ENCODE measurements around the gene RAB11FIP4. TPM values are rescaled to one million over a fixed set of nuclear protein-coding genes. Genes with fewer than 3 reads are reported as not detected.

RAB11FIP4 gene
- total RNA-seq, 3 donors from 2014 or later, result 9.9 to 11.0 (median 10.8) TPM

GRCh38 chr17:31392002-31392855 lies 754 bp downstream of the RAB11FIP4 start:
- Mint-ChIP-seq H3K36me3 (ENCODE audit: insufficient read depth) (no peaks in the 10 kb centered on the region), H3K27me3 (ENCODE audit: low read depth) (peaks cover 47% of the 10 kb centered on the region), H3K4me3 (peak overlapping the region; percentile 48), H3K9me3 (no peaks in the 10 kb centered on the region), H3K4me1 (ENCODE audit: low read depth) (peaks cover 5% of the 10 kb centered on the region)
- ATAC-seq, result peak in 1 of 2 donors; percentile 22
- no peak for DNase-seq

DNA sequence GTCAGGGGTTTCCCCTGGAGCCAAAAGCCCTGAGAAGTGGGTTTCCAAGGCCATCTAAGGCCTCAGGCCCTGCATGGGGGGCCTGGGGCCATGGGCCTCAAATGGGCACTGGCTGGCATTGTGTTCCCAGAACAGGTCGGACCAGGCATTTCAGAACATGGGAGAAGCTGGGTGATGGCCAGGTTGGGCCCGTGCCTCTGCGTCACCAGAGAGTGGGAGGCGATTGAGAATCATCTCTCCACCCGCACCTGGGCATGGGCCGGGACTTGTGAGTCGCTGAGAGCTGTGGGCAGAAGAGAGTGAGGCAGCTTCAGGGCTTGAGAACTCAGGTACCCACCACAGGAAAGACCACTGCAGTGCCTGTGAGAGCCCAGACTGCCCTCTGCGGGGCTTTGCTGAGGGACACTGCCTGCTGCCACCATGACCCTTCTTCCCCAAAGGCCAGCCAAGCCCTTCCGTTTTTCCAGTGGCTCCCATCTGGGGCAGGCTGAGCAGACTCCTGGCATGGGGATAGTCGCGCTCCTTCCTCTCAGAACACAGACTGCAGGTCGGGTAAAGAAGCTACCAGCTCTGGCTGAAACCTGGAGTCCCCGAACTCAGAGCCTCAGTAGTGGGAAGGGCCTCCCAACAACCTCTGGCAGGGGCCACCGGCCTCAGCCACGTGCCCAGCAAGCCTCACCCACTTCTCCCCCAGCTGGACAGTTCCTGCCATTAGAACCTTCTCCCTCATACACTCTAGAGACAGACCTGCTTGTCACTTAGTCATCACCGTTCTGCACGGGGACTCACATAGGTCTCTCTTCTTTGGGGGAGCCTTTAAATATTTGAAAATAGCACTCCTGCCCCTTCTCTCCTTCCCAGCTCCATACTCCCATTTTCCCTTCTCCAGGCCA lies 1.6 kb downstream of the RAB11FIP4 start:
- H3K4me1 Mint-ChIP-seq (ENCODE audit: low read depth), result peaks cover 5% of the 10 kb centered on the region
- H3K9me3 Mint-ChIP-seq, result no peaks in the 10 kb centered on the region
- ATAC-seq, result no peak
- peaks cover 47% of the 10 kb centered on the region for H3K27me3 Mint-ChIP-seq (ENCODE audit: low read depth)
- no peak for DNase-seq
- H3K36me3 Mint-ChIP-seq (ENCODE audit: insufficient read depth), result no peaks in the 10 kb centered on the region
- peak overlapping the region; percentile 48 for H3K4me3 Mint-ChIP-seq

DNA sequence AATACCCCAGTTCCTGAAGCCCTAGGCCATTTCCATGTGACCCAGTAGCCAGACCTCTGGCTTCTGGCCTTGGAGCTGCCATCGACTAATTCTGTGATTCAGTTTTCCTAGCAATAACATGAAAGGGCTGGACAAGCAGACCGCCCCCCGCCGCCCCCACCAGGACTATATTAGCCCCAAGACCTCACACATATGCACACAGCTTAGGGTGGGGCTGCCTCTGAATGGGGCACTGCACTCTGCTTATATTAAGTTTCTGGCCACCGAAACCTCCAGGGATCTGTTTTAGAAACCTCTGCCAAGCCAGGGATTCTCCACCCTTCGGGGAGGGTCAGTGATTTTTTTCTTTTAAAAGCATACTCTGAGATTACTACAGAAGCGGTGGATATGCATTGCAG lies 2.3 kb downstream of the RAB11FIP4 start:
- DNase-seq (no peak), ATAC-seq (no peak)
- Mint-ChIP-seq H3K27me3 (ENCODE audit: low read depth) (peaks cover 49% of the 10 kb centered on the region), H3K4me1 (ENCODE audit: low read depth) (peaks cover 5% of the 10 kb centered on the region), H3K36me3 (ENCODE audit: insufficient read depth) (no peaks in the 10 kb centered on the region), H3K9me3 (no peaks in the 10 kb centered on the region), H3K4me3 (no peak overlapping the region)

GRCh38 chr17:31394544-31394943 lies 3.1 kb downstream of the RAB11FIP4 start:
- Mint-ChIP-seq H3K4me1 (ENCODE audit: low read depth) (peaks cover 5% of the 10 kb centered on the region), H3K4me3 (no peak overlapping the region), H3K27me3 (ENCODE audit: low read depth) (peaks cover 48% of the 10 kb centered on the region), H3K36me3 (ENCODE audit: insufficient read depth) (no peaks in the 10 kb centered on the region), H3K9me3 (no peaks in the 10 kb centered on the region)
- DNase-seq, result peak; percentile 21
- ATAC-seq, result no peak

- Mint-ChIP-seq H3K4me1 (ENCODE audit: low read depth) (peaks cover 2% of the 10 kb centered on the region), H3K27me3 (ENCODE audit: low read depth) (peaks cover 41% of the 10 kb centered on the region), H3K9me3 (no peaks in the 10 kb centered on the region), H3K36me3 (ENCODE audit: insufficient read depth) (no peaks in the 10 kb centered on the region), H3K4me3 (no peak overlapping the region)
- DNase-seq (no peak), ATAC-seq (no peak)
Observed at GRCh38 chr17:31397256-31397939, 5.9 kb downstream of the RAB11FIP4 start.

- DNase-seq, result no peak
- no peak for ATAC-seq
- Mint-ChIP-seq H3K4me3 (no peak overlapping the region), H3K9me3 (no peaks in the 10 kb centered on the region), H3K27me3 (ENCODE audit: low read depth) (peaks cover 29% of the 10 kb centered on the region), H3K4me1 (ENCODE audit: low read depth) (no peaks in the 10 kb centered on the region), H3K36me3 (ENCODE audit: insufficient read depth) (no peaks in the 10 kb centered on the region)
Observed at GRCh38 chr17:31398381-31399311, 7.2 kb downstream of the RAB11FIP4 start.

DNA sequence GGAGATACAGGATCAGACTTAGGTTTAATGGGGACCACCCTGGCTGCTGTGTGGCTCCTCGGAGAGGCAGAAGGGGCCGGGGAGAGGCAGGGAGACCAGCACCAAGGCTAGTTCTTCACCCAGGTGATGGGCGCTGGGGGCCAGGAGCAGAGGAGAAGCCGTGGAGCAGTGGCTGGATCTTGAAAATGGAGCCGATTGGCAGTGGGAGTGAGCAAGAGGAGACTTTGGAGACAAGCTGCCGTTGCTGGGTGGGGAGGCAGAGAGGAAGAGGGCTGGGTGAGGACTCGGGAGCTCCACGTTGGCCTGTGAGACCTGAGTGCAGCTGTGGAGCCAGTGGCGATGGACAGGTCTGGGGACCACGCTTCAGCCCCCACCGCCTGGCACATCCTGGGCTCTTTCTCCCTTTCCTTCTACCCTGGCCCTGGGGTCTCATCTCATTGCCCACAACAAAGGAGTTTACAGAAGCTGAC lies 9.0 kb downstream of the RAB11FIP4 start:
- Mint-ChIP-seq H3K4me1 (ENCODE audit: low read depth) (no peaks in the 10 kb centered on the region), H3K27me3 (ENCODE audit: low read depth) (peaks cover 17% of the 10 kb centered on the region), H3K36me3 (ENCODE audit: insufficient read depth) (no peaks in the 10 kb centered on the region), H3K4me3 (no peak overlapping the region), H3K9me3 (no peaks in the 10 kb centered on the region)
- DNase-seq (no peak), ATAC-seq (no peak)

- DNase-seq, result no peak
- no peaks in the 10 kb centered on the region for H3K9me3 Mint-ChIP-seq
- ATAC-seq, result no peak
- H3K4me3 Mint-ChIP-seq, result no peak overlapping the region
- H3K36me3 Mint-ChIP-seq (ENCODE audit: insufficient read depth), result no peaks in the 10 kb centered on the region
- H3K27me3 Mint-ChIP-seq (ENCODE audit: low read depth), result peaks cover 13% of the 10 kb centered on the region
- no peaks in the 10 kb centered on the region for H3K4me1 Mint-ChIP-seq (ENCODE audit: low read depth)
Observed at GRCh38 chr17:31401456-31402254, 10.2 kb downstream of the RAB11FIP4 start.

- Mint-ChIP-seq H3K4me3 (no peak overlapping the region), H3K4me1 (ENCODE audit: low read depth) (no peaks in the 10 kb centered on the region), H3K9me3 (no peaks in the 10 kb centered on the region), H3K27me3 (ENCODE audit: low read depth) (peaks cover 10% of the 10 kb centered on the region), H3K36me3 (ENCODE audit: insufficient read depth) (no peaks in the 10 kb centered on the region)
- ATAC-seq, result no peak
- DNase-seq, result no peak
Observed at GRCh38 chr17:31404028-31404949, 12.8 kb downstream of the RAB11FIP4 start.

GRCh38 chr17:31405890-31406371 lies 14.5 kb downstream of the RAB11FIP4 start:
- Mint-ChIP-seq H3K4me3 (no peak overlapping the region), H3K27me3 (ENCODE audit: low read depth) (no peaks in the 10 kb centered on the region), H3K36me3 (ENCODE audit: insufficient read depth) (no peaks in the 10 kb centered on the region), H3K9me3 (no peaks in the 10 kb centered on the region), H3K4me1 (ENCODE audit: low read depth) (no peaks in the 10 kb centered on the region)
- no peak for DNase-seq
- no peak for ATAC-seq

DNA sequence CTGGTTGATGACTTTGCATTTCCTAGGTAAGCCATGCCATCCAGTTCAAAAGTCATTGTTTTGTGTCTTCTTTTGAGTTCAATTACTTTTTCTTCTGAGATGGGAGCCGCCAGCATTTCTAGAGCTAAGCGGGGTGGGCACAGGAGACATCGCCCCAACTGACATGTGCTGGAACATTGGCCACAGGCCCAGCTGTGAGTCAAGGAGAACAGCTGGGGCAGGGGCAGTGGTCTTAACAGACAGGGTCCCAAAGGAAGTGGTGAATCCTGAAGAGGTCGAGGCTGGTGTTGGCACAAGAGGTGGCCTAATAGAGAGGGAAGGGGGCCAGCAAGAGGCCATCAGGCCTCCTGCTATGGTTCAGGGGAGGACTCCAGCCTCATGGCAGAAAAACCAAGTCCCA lies 17.1 kb downstream of the RAB11FIP4 start:
- Mint-ChIP-seq H3K4me3 (no peak overlapping the region), H3K27me3 (ENCODE audit: low read depth) (no peaks in the 10 kb centered on the region), H3K4me1 (ENCODE audit: low read depth) (no peaks in the 10 kb centered on the region), H3K9me3 (no peaks in the 10 kb centered on the region), H3K36me3 (ENCODE audit: insufficient read depth) (no peaks in the 10 kb centered on the region)
- no peak for DNase-seq
- no peak for ATAC-seq

- no peak for ATAC-seq
Observed at GRCh38 chr17:31411707-31412285, 20.3 kb downstream of the RAB11FIP4 start.

More at GRCh38 chr17:31411707-31412285, 20.3 kb downstream of the RAB11FIP4 start:
- no peaks in the 10 kb centered on the region for H3K27me3 Mint-ChIP-seq (ENCODE audit: low read depth)
- no peak overlapping the region for H3K4me3 Mint-ChIP-seq
- DNase-seq, result no peak
- no peaks in the 10 kb centered on the region for H3K36me3 Mint-ChIP-seq (ENCODE audit: insufficient read depth)
- no peaks in the 10 kb centered on the region for H3K4me1 Mint-ChIP-seq (ENCODE audit: low read depth)
- H3K9me3 Mint-ChIP-seq, result no peaks in the 10 kb centered on the region

Measured in activated T-cell treated with anti-CD3 and anti-CD28 coated beads, Interleukin-2, amount 50 U/mL, for 4 hours (primary cell).